GM23338 (cell line): Measurements from ENCODE around the gene CYP4B1. TPM values are rescaled to one million over a fixed set of nuclear protein-coding genes. Genes with fewer than 3 reads are reported as not detected.

ENCODE experiments used
- ATAC-seq: fragments of 200-7000 bp; cut with Tn5 transposase; 3 replicates; pipeline ENCODE4 v1.9.1; 2020
- DNase-seq: peaks from one replicate; pipeline ENCODE4 v3.0.0-alpha.2; 2015; ENCODE audit warnings: low spot score
- H2AFZ ChIP-seq: fragments of 200-600 bp; sonication (generic); 2 replicates; pipeline ENCODE4 v1.8.0; 2016; ENCODE audit warnings: antibody characterized with exemption, mild to moderate bottlenecking, moderate library complexity
- H3F3A ChIP-seq: fragments of 200-600 bp; sonication (generic); replicated peaks from 2 replicates; pipeline ENCODE4 v1.8.0; 2017; ENCODE audit warnings: antibody characterized with exemption, mixed run types, low read depth
- H3K27ac ChIP-seq: fragments of 200-600 bp; sonication (generic); 2 replicates; pipeline ENCODE4 v1.6.1; 2016; ENCODE audit warnings: low read depth
- H3K27me3 ChIP-seq: fragments of 200-600 bp; sonication (generic); 2 replicates; pipeline ENCODE4 v1.8.0; 2016; ENCODE audit warnings: mild to moderate bottlenecking, mixed run types, moderate library complexity; ENCODE audit not compliant: insufficient read depth
- H3K36me3 ChIP-seq: fragments of 200-600 bp; sonication (generic); 2 replicates; pipeline ENCODE4 v1.8.0; 2016; ENCODE audit warnings: mild to moderate bottlenecking; ENCODE audit not compliant: insufficient read depth
- H3K4me1 ChIP-seq: fragments of 200-600 bp; sonication (generic); 2 replicates; pipeline ENCODE4 v1.8.0; 2016; ENCODE audit warnings: mild to moderate bottlenecking, moderate library complexity; ENCODE audit not compliant: insufficient read depth
- H3K4me2 ChIP-seq: fragments of 200-600 bp; sonication (generic); 2 replicates; pipeline ENCODE4 v1.7.1; 2017; ENCODE audit warnings: mixed run types
- H3K4me3 ChIP-seq: fragments of 200-600 bp; sonication (generic); 2 replicates; pipeline ENCODE4 v1.6.1; 2016; ENCODE audit warnings: mixed run types
- H3K79me2 ChIP-seq: fragments of 200-600 bp; sonication (generic); replicated peaks from 2 replicates; pipeline ENCODE4 v1.8.0; 2017; ENCODE audit warnings: mild to moderate bottlenecking; ENCODE audit not compliant: insufficient read depth
- H3K9me2 ChIP-seq: fragments of 200-600 bp; sonication (generic); 2 replicates; pipeline ENCODE4 v1.8.0; 2017; ENCODE audit not compliant: insufficient read depth
- H4K20me1 ChIP-seq: fragments of 200-600 bp; sonication (generic); replicated peaks from 2 replicates; pipeline ENCODE4 v1.8.0; 2017; ENCODE audit warnings: mild to moderate bottlenecking; ENCODE audit not compliant: insufficient read depth
- H3K27ac Mint-ChIP-seq: 2 replicates; pipeline ENCODE4 v1.8.0; 2020; ENCODE audit warnings: inconsistent platforms, mild to moderate bottlenecking, moderate library complexity, mixed read lengths
- H3K27me3 Mint-ChIP-seq: 3 replicates; pipeline ENCODE4 v1.8.0; 2022; ENCODE audit warnings: low read depth, mild to moderate bottlenecking, moderate library complexity, mixed read lengths, inconsistent platforms; ENCODE audit not compliant: insufficient read depth, poor library complexity
- H3K36me3 Mint-ChIP-seq: 3 replicates; pipeline ENCODE4 v1.8.0; 2021; ENCODE audit warnings: low read depth, mild to moderate bottlenecking, inconsistent platforms, moderate library complexity, mixed read lengths
- H3K4me1 Mint-ChIP-seq: 3 replicates; pipeline ENCODE4 v1.8.0; 2020; ENCODE audit warnings: mild to moderate bottlenecking, inconsistent platforms, mixed read lengths
- H3K4me3 Mint-ChIP-seq: 3 replicates; pipeline ENCODE4 v1.8.0; 2021; ENCODE audit warnings: moderate library complexity, mild to moderate bottlenecking, inconsistent platforms, mixed read lengths
- H3K9me3 Mint-ChIP-seq: 3 replicates; pipeline ENCODE4 v1.8.0; 2020; ENCODE audit warnings: moderate library complexity, mild to moderate bottlenecking, inconsistent platforms, mixed read lengths
- CREB1 ChIP-seq: fragments of 250-450 bp; sonication (Bioruptor Pico); IDR thresholded peaks from 2 replicates; pipeline ENCODE4 v1.5.0; 2020; ENCODE audit warnings: low read depth, mild to moderate bottlenecking, moderate library complexity
- NANOG ChIP-seq: IDR thresholded peaks from 2 replicates; pipeline ENCODE4 v1.6.1; 2016; ENCODE audit warnings: antibody characterized with exemption, borderline replicate concordance
- POLR2AphosphoS5 ChIP-seq: IDR thresholded peaks from 2 replicates; pipeline ENCODE4 v1.6.1; 2016; ENCODE audit warnings: antibody characterized with exemption, low read depth
- REST ChIP-seq: IDR thresholded peaks from one replicate; pipeline ENCODE4 v1.6.1; 2018; ENCODE audit warnings: antibody characterized with exemption; ENCODE audit not compliant: unreplicated experiment
- ZNF331 ChIP-seq: fragments of 250-450 bp; sonication (Bioruptor Pico); IDR thresholded peaks from 2 replicates; pipeline ENCODE4 v1.5.0; 2020; ENCODE audit warnings: low read depth, mild to moderate bottlenecking, moderate library complexity
- ZNF462 ChIP-seq: fragments of 250-450 bp; sonication (Bioruptor Pico); IDR thresholded peaks from 2 replicates; pipeline ENCODE4 v1.5.0; 2020; ENCODE audit warnings: mild to moderate bottlenecking, moderate library complexity
- polyA plus RNA-seq: library from polyadenylated mRNA; unstranded; fragments of >200 nt; fragmentation: Nextera tagmentation; extraction: Ambion mirVana; gene quantifications from 2 replicates; pipeline ENCODE4 v1.2.1, GENCODE V29; 2016
- total RNA-seq: library from RNA; depleted of rRNA; stranded (reverse); fragments of >200 nt; shearing (Covaris generic); gene quantifications from 2 replicates; pipeline ENCODE4 v1.2.3, GENCODE V29; 2014

CYP4B1 gene
- total and polyA plus RNA-seq, 2 experiments from 2014 or later: not detected

GRCh38 chr1:46815133-46815532 is 16.3 kb downstream of the CYP4B1 start:
- Histone ChIP-seq H3K79me2 (no peaks in the 10 kb centered on the region), H3K4me1 (no peaks in the 10 kb centered on the region), H3K36me3 (no peaks in the 10 kb centered on the region), H3K9me2 (no peaks in the 10 kb centered on the region), H3K4me3 (no peak overlapping the region), H4K20me1 (no peaks in the 10 kb centered on the region), H3F3A (no peaks in the 10 kb centered on the region), H3K27ac (no peak overlapping the region), H2AFZ (no peak overlapping the region), H3K27me3 (no peaks in the 10 kb centered on the region), H3K4me2 (no peak overlapping the region)
- H3K4me1 Mint-ChIP-seq: no peaks in the 10 kb centered on the region
- no peak overlapping the region for H3K27ac Mint-ChIP-seq
- TF ChIP-seq NANOG: no peak
- TF ChIP-seq ZNF331 (CRISPR knock-in tag): no peak
- no peak for TF ChIP-seq REST
- no peak for TF ChIP-seq POLR2AphosphoS5
- no peak for TF ChIP-seq CREB1 (CRISPR knock-in tag)
- no peak for TF ChIP-seq ZNF462
- H3K27me3 Mint-ChIP-seq: peaks cover 4% of the 10 kb centered on the region
- no peak overlapping the region for H3K4me3 Mint-ChIP-seq
- ATAC-seq (no peak), DNase-seq (no peak)
- no peaks in the 10 kb centered on the region; the same call in 2 of the 3 replicates for H3K9me3 Mint-ChIP-seq
- H3K36me3 Mint-ChIP-seq: no peaks in the 10 kb centered on the region
